ENCODE measurements around the gene NR1I2.

The NR1I2 gene

GRCh38 chr3:119765239-119765638 is 16.7 kb upstream of the NR1I2 start:
- no peak for TF ChIP-seq CTCF (IDR thresholded peaks at IDR 0.05; ENCODE audit: borderline replicate concordance, control extremely low read depth, extremely low read depth, insufficient read depth, missing control alignments)
- in situ Hi-C loops (cut with MboI; ENCODE audit: low sequenced_read_pairs, unreplicated experiment): no loop called here
- no peak for DNase-seq (ENCODE audit: low spot score)

GRCh38 chr3:119767936-119768601 is 13.8 kb upstream of the NR1I2 start:
- no peak for TF ChIP-seq CTCF (IDR thresholded peaks at IDR 0.05; ENCODE audit: borderline replicate concordance, control extremely low read depth, extremely low read depth, insufficient read depth, missing control alignments)
- in situ Hi-C loops (cut with MboI; ENCODE audit: low sequenced_read_pairs, unreplicated experiment): no loop called here
- no peak for DNase-seq (ENCODE audit: low spot score)

GRCh38 chr3:119768668-119769393 is 13.1 kb upstream of the NR1I2 start:
- in situ Hi-C loops (cut with MboI; ENCODE audit: low sequenced_read_pairs, unreplicated experiment): no loop called here
- TF ChIP-seq CTCF (IDR thresholded peaks at IDR 0.05; ENCODE audit: borderline replicate concordance, control extremely low read depth, extremely low read depth, insufficient read depth, missing control alignments): no peak

DNA sequence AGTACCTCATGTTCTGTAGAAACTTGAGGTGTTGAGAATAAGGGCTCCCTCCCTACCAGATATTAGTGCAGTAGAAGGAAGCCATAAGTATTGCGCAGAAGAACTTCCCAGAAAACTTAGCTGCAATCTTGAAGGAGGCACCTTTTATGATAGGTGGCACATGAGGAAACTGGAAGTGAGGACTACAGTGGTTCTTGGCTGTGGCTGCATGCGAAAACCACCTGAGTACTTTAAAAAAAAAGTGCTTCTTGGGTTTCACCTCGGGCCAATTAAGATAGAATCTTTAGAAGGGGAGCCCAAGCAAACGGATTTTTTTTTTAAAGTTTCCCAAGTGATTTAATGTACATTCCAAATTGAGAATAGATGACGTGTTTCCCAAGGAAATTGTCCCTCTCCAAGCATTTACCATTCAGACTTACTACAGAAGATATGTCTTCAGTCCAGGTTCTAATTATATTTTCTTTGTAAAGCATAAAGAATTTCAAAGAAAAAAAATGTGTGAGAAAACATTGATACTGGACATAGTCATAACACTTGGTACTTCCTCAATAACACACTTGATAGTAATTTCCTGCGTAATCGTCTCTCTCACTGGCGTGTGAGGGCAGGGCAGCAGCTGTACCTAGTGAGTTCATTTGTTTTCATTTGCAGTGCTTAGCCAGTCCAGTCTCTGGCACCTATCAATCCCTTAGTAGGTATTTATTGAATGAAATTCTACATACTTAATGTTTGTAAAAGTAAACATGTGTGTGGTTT is 12.3 kb upstream of the NR1I2 start:
- DNase-seq (ENCODE audit: low spot score): no peak
- no peak for TF ChIP-seq CTCF (IDR thresholded peaks at IDR 0.05; ENCODE audit: borderline replicate concordance, control extremely low read depth, extremely low read depth, insufficient read depth, missing control alignments)
- in situ Hi-C loops (cut with MboI; ENCODE audit: low sequenced_read_pairs, unreplicated experiment): no loop called here

More at GRCh38 chr3:119768668-119769393, 13.1 kb upstream of the NR1I2 start:
- no peak for DNase-seq (ENCODE audit: low spot score)

GRCh38 chr3:119774444-119774843 is 7.5 kb upstream of the NR1I2 start:
- in situ Hi-C loops (cut with MboI; ENCODE audit: low sequenced_read_pairs, unreplicated experiment): no loop called here

More at GRCh38 chr3:119774444-119774843, 7.5 kb upstream of the NR1I2 start:
- TF ChIP-seq CTCF (IDR thresholded peaks at IDR 0.05; ENCODE audit: borderline replicate concordance, control extremely low read depth, extremely low read depth, insufficient read depth, missing control alignments): no peak
- DNase-seq (ENCODE audit: low spot score): peak; percentile 46
